K562 (cell line): Measurements from ENCODE around the gene ZMIZ1. TPM values are rescaled to one million over a fixed set of nuclear protein-coding genes. Genes with fewer than 3 reads are reported as not detected.

Experiments used
- ATAC-seq: fragments of 200-7000 bp; cut with Tn5 transposase; 3 replicates; pipeline ENCODE4 v1.9.1; 2020; ENCODE audit warnings: moderate library complexity
- BruUV-seq: library from RNA; stranded (reverse); fragments of 400-500 nt; replicated peaks from 2 replicates; lab custom pipeline; 2021; lab: Mats Ljungman, UMichigan
- CTCF ChIA-PET: fragments of 300-600 bp; formaldehyde crosslinking; extraction: SDS; loops from one replicate; lab custom pipeline; 2021; ENCODE audit warnings: low intra/inter-chr PET ratio; lab: Yijun Ruan, JAX
- POLR2A ChIA-PET: fragments of 300-600, 350-650 bp; sonication (Branson Sonifier 250); formaldehyde crosslinking; extraction: SDS; loops from one replicate; lab custom pipeline; 2021; ENCODE audit warnings: antibody characterized with exemption, inconsistent platforms; lab: Yijun Ruan, JAX
- DNase-seq, 4 experiments: peaks; one replicate each; pipeline versions ENCODE4 v3.0.0 to v3.0.0-alpha.2; 2011 to 2018; ENCODE audit warnings: low spot score in 3 of 4, mixed read lengths in 3 of 4; ENCODE audit errors: extremely low read depth in 1 of 4
- FAIRE-seq: peaks from 2 replicates; lab custom pipeline; 2011; peaks lifted over from hg19 to GRCh38; lab: Jason Lieb, UNC
- H2AFZ ChIP-seq: 2 replicates; pipeline ENCODE4 v1.6.0; 2011; ENCODE audit warnings: low read depth, low read length, control low read depth, inconsistent platforms
- H3K27ac ChIP-seq: fragments of 200-600 bp; 3 replicates; pipeline ENCODE4 v1.8.0; 2011; ENCODE audit warnings: low read depth, mild to moderate bottlenecking, control low read depth, inconsistent platforms, low read length, moderate library complexity, mixed read lengths; ENCODE audit errors: extremely low read depth
- H3K27me3 ChIP-seq, 2 experiments: fragments of 300-600 bp in 1 of 2; 2 replicates in 1 of 2; 3 replicates in 1 of 2; pipeline versions ENCODE4 v1.6.0 to v1.8.0; 2011; ENCODE audit warnings: inconsistent platforms in 2 of 2, low read length in 2 of 2, mild to moderate bottlenecking in 1 of 2, mixed read lengths in 1 of 2, moderate library complexity in 1 of 2; ENCODE audit not compliant: control insufficient read depth in 2 of 2, insufficient read depth in 2 of 2
- H3K36me3 ChIP-seq: fragments of 300-600 bp; 3 replicates; pipeline ENCODE4 v1.8.0; 2011; ENCODE audit warnings: mild to moderate bottlenecking, low read length, inconsistent platforms; ENCODE audit not compliant: control insufficient read depth, insufficient read depth
- H3K4me1 ChIP-seq, 2 experiments: fragments of 200-600 bp in 1 of 2; replicated peaks in 1 of 2; 2 replicates in 1 of 2; 3 replicates in 1 of 2; pipeline versions ENCODE4 v1.5.1 to v1.8.0; 2011; ENCODE audit warnings: inconsistent platforms in 2 of 2, low read length in 2 of 2, mild to moderate bottlenecking in 1 of 2, mixed read lengths in 1 of 2, moderate library complexity in 1 of 2; ENCODE audit not compliant: control insufficient read depth in 2 of 2, insufficient read depth in 2 of 2
- H3K4me2 ChIP-seq: 2 replicates; pipeline ENCODE4 v1.6.1; 2011; ENCODE audit warnings: low read length, control low read depth, inconsistent platforms, mixed read lengths; ENCODE audit not compliant: insufficient read depth
- H3K4me3 ChIP-seq: fragments of 200-600 bp; sonication (generic), shearing (Covaris generic); 2 replicates; pipeline ENCODE4 v1.5.1; 2016; ENCODE audit warnings: control low read depth, inconsistent platforms
- H3K79me2 ChIP-seq: fragments of 200-600 bp; 3 replicates; pipeline ENCODE4 v1.8.0; 2011; ENCODE audit warnings: low read length, inconsistent platforms; ENCODE audit not compliant: control insufficient read depth, insufficient read depth
- H3K9ac ChIP-seq, 2 experiments: 2 replicates each; pipeline versions ENCODE4 v1.6.0 to v1.6.1; 2011; ENCODE audit warnings: low read depth in 2 of 2, low read length in 2 of 2, control low read depth in 1 of 2, inconsistent platforms in 1 of 2, mild to moderate bottlenecking in 1 of 2, mixed read lengths in 1 of 2; ENCODE audit not compliant: insufficient read depth in 1 of 2
- H3K9me1 ChIP-seq: one replicate; pipeline ENCODE4 v1.6.0; 2011; ENCODE audit warnings: inconsistent platforms, mild to moderate bottlenecking, low read length, moderate library complexity; ENCODE audit not compliant: control insufficient read depth, insufficient read depth
- H3K9me3 ChIP-seq: replicated peaks from 2 replicates; pipeline ENCODE4 v1.5.1; 2011; ENCODE audit warnings: low read depth, low read length, inconsistent platforms; ENCODE audit not compliant: control insufficient read depth, insufficient read depth
- H4K20me1 ChIP-seq: replicated peaks from 2 replicates; pipeline ENCODE4 v1.6.1; 2011; ENCODE audit warnings: low read length, inconsistent platforms, mixed read lengths; ENCODE audit not compliant: control insufficient read depth, insufficient read depth
- DNMT1 ChIP-seq: fragments of 450-650 bp; IDR thresholded peaks from 2 replicates; pipeline ENCODE4 v1.6.1; 2016; ENCODE audit warnings: antibody characterized with exemption, mild to moderate bottlenecking
- HMG20B ChIP-seq: fragments of 250-450 bp; sonication (Bioruptor Pico); IDR thresholded peaks from 2 replicates; pipeline ENCODE4 v1.5.0; 2021; ENCODE audit warnings: mild to moderate bottlenecking
- MAFF ChIP-seq: IDR thresholded peaks from 2 replicates; pipeline ENCODE4 v1.6.1; 2012; ENCODE audit warnings: low read length, improper control_type of control experiment
- NRF1 ChIP-seq, 2 experiments: fragments of 450-650 bp; IDR thresholded peaks in 1 of 2; conservative IDR thresholded peaks in 1 of 2; 2 replicates each; pipeline ENCODE4 v1.6.1; 2014; ENCODE audit warnings: mild to moderate bottlenecking in 2 of 2
- PTTG1 ChIP-seq: fragments of 450-650 bp; IDR thresholded peaks from 2 replicates; pipeline ENCODE4 v1.6.1; 2016; ENCODE audit warnings: low read depth, mild to moderate bottlenecking, missing genetic modification characterization, missing compliant biosample characterization
- RBM22 ChIP-seq: fragments of 200-400 bp; formaldehyde crosslinking; IDR thresholded peaks from 2 replicates; pipeline ENCODE4 v1.6.1; 2018; ENCODE audit warnings: low read length, low read depth; ENCODE audit not compliant: poor library complexity, severe bottlenecking
- SMAD2 ChIP-seq: fragments of 150-350 bp; IDR thresholded peaks from 2 replicates; pipeline ENCODE4 v1.6.1; 2014; ENCODE audit warnings: low read depth, mild to moderate bottlenecking, low read length
- SRSF1 ChIP-seq: fragments of 200-400 bp; formaldehyde crosslinking; IDR thresholded peaks from 2 replicates; pipeline ENCODE4 v1.6.1; 2017; ENCODE audit warnings: mild to moderate bottlenecking, low read depth, low read length, moderate library complexity
- TEAD1 ChIP-seq, 2 experiments: fragments of 450-650 bp in 1 of 2; sonication (generic) in 1 of 2; formaldehyde crosslinking; IDR thresholded peaks; 2 replicates each; pipeline versions ENCODE4 v1.4.0 to v1.8.0; 2020 to 2022; ENCODE audit warnings: mild to moderate bottlenecking in 2 of 2, missing genetic modification reagents in 1 of 2
- TEAD2 ChIP-seq: fragments of 450-650 bp; IDR thresholded peaks from 2 replicates; pipeline ENCODE4 v1.6.1; 2016; ENCODE audit warnings: missing genetic modification characterization, control low read depth, missing compliant biosample characterization
- ZC3H4 ChIP-seq: sonication (generic); formaldehyde crosslinking; IDR thresholded peaks from 2 replicates; pipeline ENCODE4 v1.9.0; 2021; ENCODE audit warnings: missing genetic modification reagents, borderline replicate concordance
- WGBS: fragments of 100-300 bp; shearing (Covaris generic); methylation state at CpG from one replicate; pipeline ENCODE4 v1.1.6; 2016; ENCODE audit warnings: low coverage, mixed read lengths; ENCODE audit not compliant: insufficient coverage; ENCODE audit errors: missing lambda C conversion rate; 5-methylcytosine and 5-hydroxymethylcytosine counted together
- in situ Hi-C: fragments of 300-500 bp; cut with MboI; formaldehyde crosslinking; loops from 4 replicates; pipeline ENCODE4 v1.15.0; 2018; ENCODE audit warnings: inconsistent platforms, mixed read lengths
- intact Hi-C: fragments of 100-400 bp; cut with micrococcal nuclease; formaldehyde crosslinking; loops from 2 replicates; pipeline ENCODE4 v1.14.2; 2022
- polyA plus RNA-seq, 8 experiments: library from polyadenylated mRNA; depleted of rRNA in 4 of 8; stranded (reverse) in 5 of 8; unstranded in 3 of 8; fragments of >200 nt; fragmentation: Nextera tagmentation in 2 of 8; fragmentation: Illumina TruSeq in 1 of 8; extraction: Ambion mirVana in 2 of 8; extraction: Trizol in 1 of 8; gene quantifications; 2 replicates each; pipeline versions ENCODE4 v1.2.1 to v1.2.3, GENCODE V29; 2011 to 2014; ENCODE audit warnings: inconsistent platforms in 1 of 8, missing spikeins in 1 of 8
- total RNA-seq, 7 experiments: library from RNA; depleted of rRNA in 6 of 7; stranded (reverse); fragments of >200 nt in 6 of 7; fragmentation: Illumina TruSeq in 2 of 7; extraction: Trizol in 2 of 7; gene quantifications; 2 replicates each; pipeline versions ENCODE4 v1.2.1 to v1.2.3, GENCODE V29; 2011 to 2021; ENCODE audit warnings: low replicate concordance in 1 of 7
- TF ChIP-seq, protein P1 (sequence below): sonication (generic); formaldehyde crosslinking; IDR thresholded peaks from 2 replicates; pipeline ENCODE4 v1.9.0; 2022; ENCODE audit warnings: mild to moderate bottlenecking, missing genetic modification reagents
- TF ChIP-seq, protein P2 (sequence below): fragments of 200-800 bp; sonication (Bioruptor generic); IDR thresholded peaks from 2 replicates; pipeline ENCODE4 v1.6.1; 2017; ENCODE audit warnings: missing genetic modification characterization, missing compliant biosample characterization
- TF ChIP-seq, protein P3 (sequence below), 2 experiments: fragments of 450-650 bp in 1 of 2; sonication (generic) in 1 of 2; formaldehyde crosslinking in 1 of 2; IDR thresholded peaks in 1 of 2; conservative IDR thresholded peaks in 1 of 2; 2 replicates each; pipeline versions ENCODE4 v1.6.1 to v1.8.1; 2016 to 2023; ENCODE audit warnings: mild to moderate bottlenecking in 2 of 2, moderate library complexity in 2 of 2, inconsistent platforms in 1 of 2, missing genetic modification reagents in 1 of 2
- TF ChIP-seq, protein P4 (sequence below): sonication (generic); formaldehyde crosslinking; IDR thresholded peaks from 2 replicates; pipeline ENCODE4 v1.8.1; 2023; ENCODE audit warnings: mild to moderate bottlenecking, missing genetic modification reagents

ZMIZ1 gene
- total and polyA plus RNA-seq, 9 of the 15 experiments (the other 6 are each of a cell fraction or from before 2014, with no cell fraction given), result 1.0 to 37.3 (median 4.3) TPM

DNA sequence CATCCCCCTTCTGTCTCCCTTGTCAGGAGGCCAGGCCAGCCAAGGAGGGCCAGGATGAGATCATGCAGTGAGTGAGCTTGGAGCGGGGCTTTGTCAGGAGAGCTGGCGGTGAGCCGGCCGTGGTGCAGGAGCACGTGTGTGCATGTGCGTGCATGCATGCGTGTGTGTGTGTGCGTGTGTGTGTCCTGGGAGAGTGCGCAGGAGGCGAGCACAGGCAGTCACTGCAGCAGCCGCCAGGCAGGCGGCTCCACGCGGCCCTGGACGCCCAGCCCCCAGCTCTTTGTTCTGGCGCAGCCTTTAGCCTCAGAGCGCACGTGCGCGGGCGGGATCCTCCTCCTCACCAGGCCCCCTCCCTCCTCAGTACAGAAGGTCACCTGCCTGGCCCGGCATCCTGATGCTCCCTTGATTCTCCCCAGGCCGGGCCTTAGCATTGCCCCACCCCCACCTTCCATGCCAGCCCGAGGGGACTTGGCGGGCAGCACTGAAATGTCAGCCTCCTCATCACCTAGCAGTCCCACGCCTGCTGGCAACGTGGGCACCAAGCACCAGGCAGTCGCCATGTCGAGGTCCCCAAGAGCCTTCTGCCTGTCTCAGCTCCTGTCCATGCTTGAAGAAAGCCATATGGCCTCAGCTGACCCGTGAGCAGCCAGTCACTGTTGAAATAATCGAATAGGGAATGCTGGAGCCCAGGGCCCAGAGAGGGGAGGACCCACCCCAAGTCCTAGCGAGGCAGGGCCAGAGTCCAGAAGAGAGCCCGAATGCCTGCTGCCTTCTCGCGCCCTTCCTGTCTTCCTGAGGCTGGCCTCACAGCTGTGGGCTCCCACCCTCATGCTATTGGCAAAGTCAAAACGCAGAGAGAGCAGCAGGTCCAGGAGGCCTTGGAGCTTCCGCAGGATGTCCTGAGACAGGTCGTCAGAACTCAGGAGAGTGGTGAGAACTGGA, 152.6 kb downstream of the ZMIZ1 start:
- CTCF ChIA-PET, result interaction anchor here (0.7 kb wide), 1 partner anchor 26 kb away, joined by 3 read pairs; no protein-coding TSS in a partner anchor
- intact Hi-C loops, result no loop called here
- TF ChIP-seq DNMT1 (no peak), TEAD1 (CRISPR knock-in tag; IDR thresholded peaks at IDR 0.05) (no peak), MAFF (no peak), NRF1 (conservative IDR thresholded peaks at IDR 0.05 in 1 of 2, IDR thresholded peaks at IDR 0.05 in 1 of 2) (peak; percentile 25 to 49; a peak in 3 of 4 replicates), SMAD2 (no peak), HMG20B (CRISPR knock-in tag) (no peak), SRSF1 (no peak), TEAD2 (tag) (no peak), ZC3H4 (0 out of 2 replicates have a peak, but pooled peaks have one; percentile 35), RBM22 (peak; percentile 8), PTTG1 (no peak)
- TF ChIP-seq, protein P1, sequence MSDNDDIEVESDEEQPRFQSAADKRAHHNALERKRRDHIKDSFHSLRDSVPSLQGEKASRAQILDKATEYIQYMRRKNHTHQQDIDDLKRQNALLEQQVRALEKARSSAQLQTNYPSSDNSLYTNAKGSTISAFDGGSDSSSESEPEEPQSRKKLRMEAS, result 0 out of 2 replicates have a peak, but pooled peaks have one; percentile 26
- TF ChIP-seq, protein P2, sequence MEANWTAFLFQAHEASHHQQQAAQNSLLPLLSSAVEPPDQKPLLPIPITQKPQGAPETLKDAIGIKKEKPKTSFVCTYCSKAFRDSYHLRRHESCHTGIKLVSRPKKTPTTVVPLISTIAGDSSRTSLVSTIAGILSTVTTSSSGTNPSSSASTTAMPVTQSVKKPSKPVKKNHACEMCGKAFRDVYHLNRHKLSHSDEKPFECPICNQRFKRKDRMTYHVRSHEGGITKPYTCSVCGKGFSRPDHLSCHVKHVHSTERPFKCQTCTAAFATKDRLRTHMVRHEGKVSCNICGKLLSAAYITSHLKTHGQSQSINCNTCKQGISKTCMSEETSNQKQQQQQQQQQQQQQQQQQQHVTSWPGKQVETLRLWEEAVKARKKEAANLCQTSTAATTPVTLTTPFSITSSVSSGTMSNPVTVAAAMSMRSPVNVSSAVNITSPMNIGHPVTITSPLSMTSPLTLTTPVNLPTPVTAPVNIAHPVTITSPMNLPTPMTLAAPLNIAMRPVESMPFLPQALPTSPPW (CRISPR knock-in tag), result peak; percentile 26; the same call in 1 of the 2 replicates
- TF ChIP-seq, protein P3, sequence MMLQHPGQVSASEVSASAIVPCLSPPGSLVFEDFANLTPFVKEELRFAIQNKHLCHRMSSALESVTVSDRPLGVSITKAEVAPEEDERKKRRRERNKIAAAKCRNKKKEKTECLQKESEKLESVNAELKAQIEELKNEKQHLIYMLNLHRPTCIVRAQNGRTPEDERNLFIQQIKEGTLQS (IDR thresholded peaks at IDR 0.05), result peak; percentile 62; the same call in 1 of the 2 replicates
- TF ChIP-seq, protein P3 (CRISPR knock-in tag; conservative IDR thresholded peaks at IDR 0.05), result no peak
- TF ChIP-seq, protein P4, sequence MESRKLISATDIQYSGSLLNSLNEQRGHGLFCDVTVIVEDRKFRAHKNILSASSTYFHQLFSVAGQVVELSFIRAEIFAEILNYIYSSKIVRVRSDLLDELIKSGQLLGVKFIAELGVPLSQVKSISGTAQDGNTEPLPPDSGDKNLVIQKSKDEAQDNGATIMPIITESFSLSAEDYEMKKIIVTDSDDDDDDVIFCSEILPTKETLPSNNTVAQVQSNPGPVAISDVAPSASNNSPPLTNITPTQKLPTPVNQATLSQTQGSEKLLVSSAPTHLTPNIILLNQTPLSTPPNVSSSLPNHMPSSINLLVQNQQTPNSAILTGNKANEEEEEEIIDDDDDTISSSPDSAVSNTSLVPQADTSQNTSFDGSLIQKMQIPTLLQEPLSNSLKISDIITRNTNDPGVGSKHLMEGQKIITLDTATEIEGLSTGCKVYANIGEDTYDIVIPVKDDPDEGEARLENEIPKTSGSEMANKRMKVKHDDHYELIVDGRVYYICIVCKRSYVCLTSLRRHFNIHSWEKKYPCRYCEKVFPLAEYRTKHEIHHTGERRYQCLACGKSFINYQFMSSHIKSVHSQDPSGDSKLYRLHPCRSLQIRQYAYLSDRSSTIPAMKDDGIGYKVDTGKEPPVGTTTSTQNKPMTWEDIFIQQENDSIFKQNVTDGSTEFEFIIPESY, result peak; percentile 99

More for the DNA sequence above, 152.6 kb downstream of the ZMIZ1 start:
- POLR2A ChIA-PET, result interaction anchor here (0.6 kb wide), 1 partner anchor 559 kb away, joined by 3 read pairs; no protein-coding TSS in a partner anchor
- peaks cover 15% of the 10 kb centered on the region for H4K20me1 ChIP-seq
- BruUV-seq, result no TSS peak
- H3K79me2 ChIP-seq, result no peaks in the 10 kb centered on the region
- H3K4me1 ChIP-seq, result peaks cover 0 to 18% of the 10 kb centered on the region in 2 experiments; a peak in 3 of 5 replicates
- H3K4me3 ChIP-seq, result no peak overlapping the region
- WGBS, result 73% methylated on average over 33 of the region's 38 CpGs
- no peak overlapping the region for H2AFZ ChIP-seq
- peak; percentile 48 for ATAC-seq
- H3K27ac ChIP-seq, result no peak overlapping the region
- peak overlapping the region in 1 of 2 experiments; percentile 51; a peak in 1 of 4 replicates for H3K9ac ChIP-seq
- no peak overlapping the region for H3K4me2 ChIP-seq
- in situ Hi-C loops, result no loop called here
- no peaks in the 10 kb centered on the region for H3K9me1 ChIP-seq
- peak in 3 of 4 experiments; percentile 26 to 59 (median 53) for DNase-seq
- peaks cover 43% of the 10 kb centered on the region; the same call in 2 of the 3 replicates for H3K36me3 ChIP-seq
- no peak for FAIRE-seq
- H3K9me3 ChIP-seq, result no peaks in the 10 kb centered on the region
- H3K27me3 ChIP-seq, result no peaks in the 10 kb centered on the region
